NCI-H187 treated with DMSO at 0.1 percent for 48 hours (cell line): ENCODE results near the gene ZCWPW1.
"Not testable (repeated sequence)": the region's sequence is repeated elsewhere in the genome, so short reads cannot be mapped to it uniquely, and the experiment has no call there.

ENCODE experiments used
- DNase-seq: peaks from one replicate; lab custom pipeline; 2025; lab: John Stamatoyannopoulos, UW

ZCWPW1 gene

GRCh38 chr7:100400656-100401055 lies 27.8 kb downstream of the ZCWPW1 start:
- DNase-seq: no peak

GRCh38 chr7:100400041-100400440 lies 28.5 kb downstream of the ZCWPW1 start:
- DNase-seq: no peak

- no peak for DNase-seq
Measured at GRCh38 chr7:100398239-100398638, 30.3 kb downstream of the ZCWPW1 start.

GRCh38 chr7:100397315-100398081 lies 31.0 kb downstream of the ZCWPW1 start:
- no peak for DNase-seq

- no peak for DNase-seq
Measured at GRCh38 chr7:100396421-100396982, 32.0 kb downstream of the ZCWPW1 start.

GRCh38 chr7:100394077-100394476 lies 34.4 kb downstream of the ZCWPW1 start:
- DNase-seq: no peak

- DNase-seq: no peak
Measured at GRCh38 chr7:100393233-100393905, 35.1 kb downstream of the ZCWPW1 start.

GRCh38 chr7:100390286-100391009 lies 38.1 kb downstream of the ZCWPW1 start:
- DNase-seq: no peak

GRCh38 chr7:100389437-100390088 lies 38.9 kb downstream of the ZCWPW1 start:
- no peak for DNase-seq

- no peak for DNase-seq
Measured at GRCh38 chr7:100387695-100388094, 40.8 kb downstream of the ZCWPW1 start.

GRCh38 chr7:100386940-100387339 lies 41.6 kb downstream of the ZCWPW1 start:
- DNase-seq: no peak

- DNase-seq: no peak
Measured at GRCh38 chr7:100384628-100385294, 43.7 kb downstream of the ZCWPW1 start.

- DNase-seq: not testable (repeated sequence)
Measured at GRCh38 chr7:100382234-100382853, 46.2 kb downstream of the ZCWPW1 start.

- DNase-seq: not testable (repeated sequence)
Measured at GRCh38 chr7:100381531-100382233, 46.8 kb downstream of the ZCWPW1 start.

GRCh38 chr7:100380196-100380595 lies 48.3 kb downstream of the ZCWPW1 start:
- no peak for DNase-seq

- no peak for DNase-seq
Measured at GRCh38 chr7:100378114-100378755, 50.3 kb downstream of the ZCWPW1 start.

- DNase-seq: no peak
Measured at GRCh38 chr7:100376066-100376465, 52.4 kb downstream of the ZCWPW1 start.

- no peak for DNase-seq
Measured at GRCh38 chr7:100374601-100375000, 53.9 kb downstream of the ZCWPW1 start.

- not testable (repeated sequence) for DNase-seq
Measured at GRCh38 chr7:100373870-100374598, 54.5 kb downstream of the ZCWPW1 start.
